ENCODE results near the gene ARSI.

GRCh38 chr5:150281987-150282386 is 20.7 kb downstream of the ARSI start:
- TF ChIP-seq CTCF (conservative IDR thresholded peaks at IDR 0.05; ENCODE audit: low read depth, low read length) (no peak), RCOR1 (IDR thresholded peaks at IDR 0.05; ENCODE audit: insufficient replicate concordance, low read length) (no peak), MAFK (IDR thresholded peaks at IDR 0.05; ENCODE audit: low read depth, low read length) (no peak), RAD21 (IDR thresholded peaks at IDR 0.05; ENCODE audit: low read length) (no peak), POLR2A (IDR thresholded peaks at IDR 0.05; ENCODE audit: low read depth, low read length) (no peak), CEBPB (IDR thresholded peaks at IDR 0.05; ENCODE audit: low read depth, low read length) (no peak), BHLHE40 (IDR thresholded peaks at IDR 0.05; ENCODE audit: low read depth, low read length) (no peak), MXI1 (IDR thresholded peaks at IDR 0.05; ENCODE audit: borderline replicate concordance, low read depth, low read length) (no peak), MAZ (IDR thresholded peaks at IDR 0.05; ENCODE audit: borderline replicate concordance, low read depth, low read length) (no peak), RFX5 (IDR thresholded peaks at IDR 0.05; ENCODE audit: low read depth, low read length) (no peak)
- TF ChIP-seq, protein P1, sequence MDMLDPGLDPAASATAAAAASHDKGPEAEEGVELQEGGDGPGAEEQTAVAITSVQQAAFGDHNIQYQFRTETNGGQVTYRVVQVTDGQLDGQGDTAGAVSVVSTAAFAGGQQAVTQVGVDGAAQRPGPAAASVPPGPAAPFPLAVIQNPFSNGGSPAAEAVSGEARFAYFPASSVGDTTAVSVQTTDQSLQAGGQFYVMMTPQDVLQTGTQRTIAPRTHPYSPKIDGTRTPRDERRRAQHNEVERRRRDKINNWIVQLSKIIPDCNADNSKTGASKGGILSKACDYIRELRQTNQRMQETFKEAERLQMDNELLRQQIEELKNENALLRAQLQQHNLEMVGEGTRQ (IDR thresholded peaks at IDR 0.05; ENCODE audit: low read depth, low read length), result no peak
- TF ChIP-seq, protein P2, sequence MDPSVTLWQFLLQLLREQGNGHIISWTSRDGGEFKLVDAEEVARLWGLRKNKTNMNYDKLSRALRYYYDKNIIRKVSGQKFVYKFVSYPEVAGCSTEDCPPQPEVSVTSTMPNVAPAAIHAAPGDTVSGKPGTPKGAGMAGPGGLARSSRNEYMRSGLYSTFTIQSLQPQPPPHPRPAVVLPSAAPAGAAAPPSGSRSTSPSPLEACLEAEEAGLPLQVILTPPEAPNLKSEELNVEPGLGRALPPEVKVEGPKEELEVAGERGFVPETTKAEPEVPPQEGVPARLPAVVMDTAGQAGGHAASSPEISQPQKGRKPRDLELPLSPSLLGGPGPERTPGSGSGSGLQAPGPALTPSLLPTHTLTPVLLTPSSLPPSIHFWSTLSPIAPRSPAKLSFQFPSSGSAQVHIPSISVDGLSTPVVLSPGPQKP (IDR thresholded peaks at IDR 0.05; ENCODE audit: borderline replicate concordance, low read depth, low read length), result no peak
